CD4-positive, alpha-beta memory T cell (primary cell): ENCODE results near the gene VARS1. TPM values are rescaled to one million over a fixed set of nuclear protein-coding genes. Genes with fewer than 3 reads are reported as not detected.
"Not testable (repeated sequence)": the region's sequence is repeated elsewhere in the genome, so short reads cannot be mapped to it uniquely, and the experiment has no call there.

Source experiments
- CTCF ChIA-PET: fragments of 350-600 bp; sonication (Branson Sonifier 250); formaldehyde crosslinking; loops from one replicate; lab custom pipeline; 2021; ENCODE audit warnings: inconsistent platforms; ENCODE audit not compliant: partially characterized antibody; lab: Charles Lee
- POLR2A ChIA-PET: fragments of 350-600 bp; sonication (Branson Sonifier 250); formaldehyde crosslinking; loops from one replicate; lab custom pipeline; 2021; ENCODE audit not compliant: partially characterized antibody; lab: Charles Lee
- DNase-seq, 5 donors: peaks; one replicate each; pipeline versions ENCODE4 v3.0.0 to v3.0.0-alpha.2; 2020 to 2022; ENCODE audit warnings: mixed read lengths in 1 of 5
- H3K27ac ChIP-seq: one replicate; pipeline ENCODE4 v1.7.0; 2013; ENCODE audit warnings: low read depth, low read length
- H3K27me3 ChIP-seq: 2 replicates; pipeline ENCODE4 v1.7.0; 2013; ENCODE audit warnings: mild to moderate bottlenecking, low read length, moderate library complexity; ENCODE audit not compliant: insufficient read depth
- H3K36me3 ChIP-seq: 2 replicates; pipeline ENCODE4 v1.7.0; 2013; ENCODE audit warnings: mild to moderate bottlenecking, low read length, moderate library complexity; ENCODE audit not compliant: insufficient read depth
- H3K4me1 ChIP-seq: 2 replicates; pipeline ENCODE4 v1.7.0; 2013; ENCODE audit warnings: mild to moderate bottlenecking, low read length, moderate library complexity; ENCODE audit not compliant: insufficient read depth
- H3K4me3 ChIP-seq, 2 donors: one replicate each; pipeline ENCODE4 v1.7.0; 2013; ENCODE audit warnings: low read length in 2 of 2, mild to moderate bottlenecking in 1 of 2
- H3K9me3 ChIP-seq, 2 donors: one replicate each; pipeline ENCODE4 v1.7.0; 2013; ENCODE audit warnings: low read length in 2 of 2, control low read depth in 1 of 2; ENCODE audit not compliant: control insufficient read depth in 1 of 2
- H3K27ac Mint-ChIP-seq, 7 donors: one replicate each; pipeline ENCODE4 v1.8.0; 2020 to 2021; ENCODE audit warnings: mixed read lengths in 7 of 7, mild to moderate bottlenecking in 6 of 7, inconsistent platforms in 3 of 7, moderate library complexity in 3 of 7
- H3K27me3 Mint-ChIP-seq, 2 donors: one replicate each; pipeline ENCODE4 v1.8.0; 2020 to 2021; ENCODE audit warnings: mixed read lengths in 2 of 2
- H3K36me3 Mint-ChIP-seq, 2 donors: one replicate each; pipeline ENCODE4 v1.8.0; 2020 to 2021; ENCODE audit warnings: mixed read lengths in 2 of 2, inconsistent platforms in 1 of 2, mild to moderate bottlenecking in 1 of 2
- H3K4me1 Mint-ChIP-seq, 4 donors: one replicate each; pipeline ENCODE4 v1.8.0; 2020 to 2021; ENCODE audit warnings: mixed read lengths in 4 of 4, mild to moderate bottlenecking in 1 of 4
- H3K4me3 Mint-ChIP-seq, 8 donors: one replicate each; pipeline ENCODE4 v1.8.0; 2020 to 2021; ENCODE audit warnings: mixed read lengths in 8 of 8, mild to moderate bottlenecking in 7 of 8, moderate library complexity in 6 of 8, inconsistent platforms in 3 of 8
- H3K9me3 Mint-ChIP-seq, 8 donors: one replicate each; pipeline ENCODE4 v1.8.0; 2020 to 2021; ENCODE audit warnings: mixed read lengths in 8 of 8, mild to moderate bottlenecking in 5 of 8, inconsistent platforms in 3 of 8, moderate library complexity in 1 of 8
- intact Hi-C: fragments of 100-400 bp; cut with micrococcal nuclease; formaldehyde crosslinking; loops from one replicate; pipeline ENCODE4 v1.15.1; 2023
- polyA plus RNA-seq, 2 donors: library from polyadenylated mRNA; unstranded; fragments of 300-500 nt; fragmentation: Illumina TruSeq; gene quantifications; one replicate each; pipeline ENCODE4 v1.2.3, GENCODE V29; 2021
- total RNA-seq, 2 experiments: library from RNA; stranded (reverse); gene quantifications; one replicate each; pipeline ENCODE4 v1.2.3, GENCODE V29; 2021

The VARS1 gene
- total and polyA plus RNA-seq, 4 experiments from 2014 or later: 39.6 to 46.8 (median 44.7) TPM

DNA sequence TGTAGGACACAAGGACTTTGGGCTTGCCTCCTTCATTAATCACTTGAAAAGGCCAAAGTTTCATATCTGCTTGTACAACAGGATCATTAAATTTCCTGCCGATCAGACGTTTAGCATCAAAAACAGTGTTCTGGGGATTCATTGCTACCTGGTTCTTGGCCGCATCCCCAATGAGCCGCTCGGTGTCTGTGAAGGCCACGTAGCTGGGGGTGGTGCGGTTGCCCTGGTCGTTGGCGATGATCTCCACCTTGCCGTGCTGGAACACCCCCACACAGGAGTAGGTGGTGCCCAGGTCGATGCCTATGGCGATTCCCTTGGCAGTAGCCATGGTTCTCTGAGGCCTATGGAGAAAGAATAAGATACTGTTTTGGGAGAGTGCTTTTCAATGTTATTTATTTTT lies 16.1 kb upstream of the VARS1 start:
- H3K27ac ChIP-seq: no peak overlapping the region
- intact Hi-C loops: no loop called here
- peaks cover 33% of the 10 kb centered on the region for H3K4me1 ChIP-seq
- no peak for DNase-seq
- Mint-ChIP-seq H3K36me3 (peaks cover 22 to 38% of the 10 kb centered on the region in 2 donors), H3K4me3 (peak overlapping the region in 5 of 8 donors; percentile 57 to 96 (median 80)), H3K27me3 (no peaks in the 10 kb centered on the region), H3K9me3 (peaks cover 0 to 2% (median 0%) of the 10 kb centered on the region in 8 donors), H3K27ac (peak overlapping the region in 5 of 7 donors; percentile 17 to 94 (median 72)), H3K4me1 (peaks cover 21 to 54% (median 33%) of the 10 kb centered on the region in 4 donors)
- H3K9me3 ChIP-seq: no peaks in the 10 kb centered on the region
- ChIA-PET CTCF (interaction anchor here (0.9 to 1.4 kb wide), 3 partner anchors 13 to 100 kb away, joined by 3 to 4 read pairs (median 3); no protein-coding TSS in a partner anchor), POLR2A (interaction anchor here (0.6 to 5.7 kb wide), 5 partner anchors 12 to 312 kb away, joined by 3 to 73 read pairs (median 6); partner anchors contain the start of genes HSPA1B and VARS1)
- no peak overlapping the region for H3K4me3 ChIP-seq
- peaks cover 16% of the 10 kb centered on the region for H3K36me3 ChIP-seq
- H3K27me3 ChIP-seq: no peaks in the 10 kb centered on the region

DNA sequence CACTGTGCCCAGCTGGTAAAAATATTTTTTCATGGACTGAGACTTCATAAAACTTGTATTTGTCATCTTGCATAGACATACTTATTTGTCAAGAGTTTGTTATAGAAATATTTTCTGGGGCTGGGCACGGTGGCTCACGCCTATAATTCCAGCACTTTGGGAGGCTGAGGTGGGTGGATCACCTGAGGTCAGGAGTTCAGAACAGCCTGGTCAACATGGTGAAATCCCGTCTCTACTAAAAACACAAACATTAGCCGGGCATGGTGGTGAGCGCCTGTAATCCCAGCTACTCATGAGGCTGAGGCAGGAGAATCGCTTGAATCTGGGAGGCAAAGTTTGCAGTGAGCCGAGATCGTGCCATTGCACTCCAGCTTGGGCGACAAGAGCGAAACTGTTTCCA lies 13.0 kb upstream of the VARS1 start:
- peaks cover 22 to 45% of the 10 kb centered on the region in 2 donors for H3K36me3 Mint-ChIP-seq
- POLR2A ChIA-PET: interaction anchor here (4.0 to 6.2 kb wide), 3 partner anchors 9 to 71 kb away, joined by 32 to 93 read pairs (median 63); partner anchors contain the start of genes CLIC1, MSH5 and VARS1
- intact Hi-C loops, H3K9me3 Mint-ChIP-seq, H3K27me3 Mint-ChIP-seq, H3K4me3 Mint-ChIP-seq, DNase-seq, H3K27me3 ChIP-seq, H3K27ac ChIP-seq, H3K9me3 ChIP-seq, H3K4me3 ChIP-seq: not testable (repeated sequence)
- Histone ChIP-seq H3K36me3 (peaks cover 16% of the 10 kb centered on the region), H3K4me1 (peaks cover 42% of the 10 kb centered on the region)
- CTCF ChIA-PET: interaction anchor here (1.2 to 3.7 kb wide), 3 partner anchors 9 to 13 kb away, joined by 3 to 12 read pairs (median 4); partner anchors contain the start of gene VARS1
- peak overlapping the region in 1 of 7 donors; percentile 43 for H3K27ac Mint-ChIP-seq
- peaks cover 23 to 48% (median 37%) of the 10 kb centered on the region in 4 donors for H3K4me1 Mint-ChIP-seq

DNA sequence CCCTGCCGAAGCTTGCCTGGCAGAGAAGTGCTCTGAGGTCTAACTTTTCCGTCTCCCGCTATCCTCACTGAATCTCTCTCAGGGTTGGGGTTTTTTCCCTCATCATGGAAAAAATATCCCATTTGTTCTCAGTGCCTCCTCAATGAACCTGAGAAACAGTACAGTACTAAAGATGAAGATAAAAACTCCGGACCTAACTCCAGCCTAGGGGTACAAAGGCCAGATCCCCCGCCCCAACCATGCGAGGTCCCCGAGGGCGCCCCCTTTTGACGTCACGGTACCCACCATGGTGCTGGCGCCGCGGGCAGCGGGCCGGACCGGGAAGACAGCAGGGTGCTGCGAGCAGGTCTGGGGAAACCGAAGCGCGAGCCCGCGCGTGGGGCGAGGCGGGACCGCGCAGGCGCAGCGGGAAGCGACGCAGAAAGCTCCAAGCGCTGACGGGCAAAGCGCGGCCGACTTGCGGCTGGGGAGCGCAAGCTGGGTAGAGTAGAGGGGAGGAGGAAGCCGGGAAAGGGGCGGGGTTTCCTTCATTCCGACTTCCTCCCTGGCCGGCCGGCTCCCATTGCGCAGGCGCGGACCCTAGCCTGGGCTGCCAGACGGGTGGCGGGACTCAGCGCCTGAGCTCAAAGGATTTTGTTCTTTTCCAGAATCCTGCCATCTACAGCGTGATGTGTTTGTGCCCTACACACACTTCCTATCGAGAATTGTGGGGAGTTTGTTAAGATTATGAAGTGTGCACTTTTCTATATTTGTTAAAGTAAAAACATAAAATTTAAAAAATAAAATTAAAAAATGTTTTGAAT lies 11.1 kb upstream of the VARS1 start, which contains the start of gene LSM2:
LSM2 (minus strand) TSS at position 497 of the 803 bp plus-strand sequence; CDS start at position 288, 209 bp downstream.
- peak within 1 kb of the TSS; percentile 80 for H3K27ac ChIP-seq
- H3K27ac Mint-ChIP-seq: peak within 1 kb of the TSS; percentile 89 to 97 (median 93)
- H3K27me3 ChIP-seq: no peaks in the 10 kb centered on the region
- peaks cover 16% of the 10 kb centered on the region for H3K36me3 ChIP-seq
- H3K36me3 Mint-ChIP-seq: peaks cover 23 to 41% of the 10 kb centered on the region in 2 donors
- ChIA-PET CTCF (interaction anchor here (0.6 to 3.7 kb wide), 14 partner anchors 8 to 142 kb away, joined by 3 to 20 read pairs (median 7); partner anchors contain the start of genes CLIC1, GPANK1, HSPA1A and HSPA1L), POLR2A (interaction anchor here (0.7 to 6.2 kb wide), 30 partner anchors 8 to 609 kb away, joined by 3 to 93 read pairs (median 6); partner anchors contain the start of genes ABHD16A, BAG6, CLIC1 and CSNK2B)
- H3K27me3 Mint-ChIP-seq: no peaks in the 10 kb centered on the region
- H3K9me3 Mint-ChIP-seq: no peaks in the 10 kb centered on the region
- peak; percentile 97 to 98 (median 97) for DNase-seq
- intact Hi-C loops: loop anchor here (1.0 kb wide), 1 partner anchor 11 kb away; the partner anchor contains the start of gene VARS1
- peaks cover 11 to 37% (median 27%) of the 10 kb centered on the region in 4 donors for H3K4me1 Mint-ChIP-seq
- H3K9me3 ChIP-seq: no peaks in the 10 kb centered on the region
- H3K4me3 ChIP-seq: peak within 1 kb of the TSS; percentile 84 to 89
- H3K4me3 Mint-ChIP-seq: peak within 1 kb of the TSS; percentile 86 to 97 (median 90)
- H3K4me1 ChIP-seq: peaks cover 23% of the 10 kb centered on the region

DNA sequence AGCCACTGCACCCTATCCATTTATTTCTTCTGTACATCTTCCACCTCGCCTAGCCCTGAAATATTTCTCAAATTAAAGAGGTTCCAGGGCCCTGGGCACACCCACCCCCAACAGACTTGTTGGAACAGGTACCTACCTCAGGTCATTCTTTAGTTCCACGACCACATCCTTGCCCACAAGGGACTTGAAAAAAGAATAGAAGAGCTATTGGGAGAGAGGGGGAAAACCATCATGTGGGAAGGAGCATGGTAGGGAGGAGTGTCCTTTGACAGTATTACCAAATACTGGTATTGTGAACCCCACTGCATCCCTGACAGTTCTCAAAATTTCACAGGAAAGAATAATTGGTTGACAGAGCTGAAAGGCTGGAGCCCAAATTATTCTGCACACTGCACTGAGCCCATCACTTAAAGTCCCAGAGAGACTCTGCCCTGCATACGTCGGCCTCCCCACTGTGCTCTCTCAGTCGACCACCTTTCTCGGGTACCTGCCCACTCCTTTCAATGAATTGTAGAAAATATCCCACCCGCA lies 10.5 kb upstream of the VARS1 start:
- Mint-ChIP-seq H3K9me3 (no peaks in the 10 kb centered on the region), H3K4me1 (peaks cover 11 to 33% (median 27%) of the 10 kb centered on the region in 4 donors), H3K36me3 (peaks cover 20 to 41% of the 10 kb centered on the region in 2 donors), H3K4me3 (peak overlapping the region; percentile 86 to 97 (median 90)), H3K27ac (peak overlapping the region; percentile 89 to 97 (median 93)), H3K27me3 (no peaks in the 10 kb centered on the region)
- H3K36me3 ChIP-seq: peaks cover 11% of the 10 kb centered on the region
- H3K4me1 ChIP-seq: peaks cover 22% of the 10 kb centered on the region
- peak overlapping the region; percentile 84 to 89 for H3K4me3 ChIP-seq
- intact Hi-C loops: loop anchor here (1.0 kb wide), 1 partner anchor 11 kb away; the partner anchor contains the start of gene VARS1
- peak overlapping the region; percentile 80 for H3K27ac ChIP-seq
- no peaks in the 10 kb centered on the region for H3K9me3 ChIP-seq
- no peak for DNase-seq
- ChIA-PET CTCF (interaction anchor here (1.1 to 3.7 kb wide), 8 partner anchors 10 to 75 kb away, joined by 5 to 20 read pairs (median 10); partner anchors contain the start of genes CLIC1 and VARS1), POLR2A (interaction anchor here (0.6 to 6.2 kb wide), 22 partner anchors 9 to 609 kb away, joined by 3 to 93 read pairs (median 6); partner anchors contain the start of genes ABHD16A, BAG6, CLIC1 and CSNK2B)
- no peaks in the 10 kb centered on the region for H3K27me3 ChIP-seq

DNA sequence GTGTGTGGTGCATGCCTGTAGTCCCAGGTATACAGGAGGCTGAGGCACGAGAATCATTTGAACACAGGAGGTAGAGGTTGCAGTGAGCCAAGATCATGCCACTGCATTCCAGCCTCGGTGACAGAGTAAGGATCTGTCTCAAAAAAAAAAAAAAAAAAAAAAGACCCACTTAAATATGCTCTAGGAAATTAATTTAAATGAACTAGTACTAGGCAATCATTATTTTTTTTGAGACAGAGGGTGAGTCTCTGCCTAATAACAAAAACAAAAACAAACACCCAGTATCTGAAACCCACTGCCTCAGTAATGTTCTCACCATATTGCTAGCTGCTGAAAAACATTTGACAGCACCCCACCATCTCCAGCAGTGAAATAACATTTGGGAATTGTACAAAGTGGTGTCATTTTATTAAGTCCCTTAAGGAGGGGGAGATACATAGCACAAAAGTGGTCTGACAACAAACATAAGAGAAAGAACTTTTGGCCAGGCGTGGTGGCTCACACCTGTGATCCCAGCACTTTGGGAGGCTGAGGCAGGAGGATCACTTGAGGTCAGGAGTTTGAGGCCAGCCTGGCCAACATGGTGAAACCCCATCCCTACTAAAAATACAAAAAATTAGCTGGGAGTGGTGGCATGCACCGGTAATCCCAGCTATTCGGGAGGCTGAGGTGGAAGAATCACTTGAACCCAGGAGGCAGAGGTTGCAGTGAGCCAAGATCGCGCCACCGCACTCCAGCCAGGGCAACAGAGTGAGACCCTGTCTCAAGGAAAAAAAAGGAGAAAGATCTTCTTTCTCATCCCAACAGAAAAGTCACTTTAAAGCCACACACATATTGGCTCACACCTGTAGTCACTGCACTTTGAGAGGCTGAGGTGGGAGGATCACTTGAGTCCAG lies 5.7 kb upstream of the VARS1 start:
- H3K27ac ChIP-seq, H3K4me3 Mint-ChIP-seq, H3K27me3 ChIP-seq, H3K9me3 Mint-ChIP-seq, H3K4me3 ChIP-seq, DNase-seq, H3K9me3 ChIP-seq, H3K36me3 ChIP-seq, intact Hi-C loops, H3K27me3 Mint-ChIP-seq: not testable (repeated sequence)
- CTCF ChIA-PET: interaction anchor here (2.2 kb wide), 1 partner anchor 12 kb away, joined by 5 read pairs; no protein-coding TSS in a partner anchor
- POLR2A ChIA-PET: interaction anchor here (0.9 to 6.5 kb wide), 2 partner anchors 12 to 61 kb away, joined by 3 to 73 read pairs; partner anchors contain the start of genes HSPA1A and HSPA1L
- Mint-ChIP-seq H3K4me1 (peaks cover 18 to 47% (median 29%) of the 10 kb centered on the region in 4 donors), H3K27ac (peak overlapping the region in 1 of 7 donors; percentile 22), H3K36me3 (peaks cover 5 to 15% of the 10 kb centered on the region in 2 donors)
- peaks cover 40% of the 10 kb centered on the region for H3K4me1 ChIP-seq

DNA sequence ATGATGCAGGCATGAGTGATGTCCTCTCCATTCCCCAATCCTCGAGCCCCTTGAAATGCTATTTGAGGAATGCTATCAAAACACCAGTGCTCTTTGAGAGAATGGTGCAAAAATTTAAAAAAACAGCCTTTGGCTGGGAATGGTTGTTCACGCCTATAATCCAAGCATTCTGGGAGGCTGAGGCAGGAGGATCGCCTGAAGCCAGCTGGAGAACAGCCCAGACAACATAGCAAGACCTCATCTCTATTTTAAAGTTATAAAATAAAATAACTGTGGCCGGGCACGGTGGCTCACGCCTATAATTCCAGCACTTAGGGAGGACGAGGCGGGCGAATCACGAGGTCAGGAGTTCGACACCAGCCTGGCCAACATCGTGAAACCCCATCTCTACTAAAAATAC lies 4.2 kb upstream of the VARS1 start:
- intact Hi-C loops: no loop called here
- no peak overlapping the region for H3K27ac Mint-ChIP-seq

More for the DNA sequence above, 4.2 kb upstream of the VARS1 start:
- Histone ChIP-seq H3K9me3 (no peaks in the 10 kb centered on the region), H3K4me1 (peaks cover 35% of the 10 kb centered on the region), H3K36me3 (no peaks in the 10 kb centered on the region), H3K4me3 (no peak overlapping the region), H3K27ac (no peak overlapping the region), H3K27me3 (no peaks in the 10 kb centered on the region)
- CTCF ChIA-PET: interaction anchor here (0.8 to 3.1 kb wide), 6 partner anchors 12 to 71 kb away, joined by 3 to 14 read pairs (median 4); partner anchors contain the start of genes DDAH2, HSPA1A and HSPA1L
- no peak for DNase-seq
- POLR2A ChIA-PET: interaction anchor here (0.8 to 6.5 kb wide), 2 partner anchors 13 to 160 kb away, joined by 3 to 73 read pairs; partner anchors contain the start of genes HSPA1A and HSPA1L
- H3K27me3 Mint-ChIP-seq: no peaks in the 10 kb centered on the region
- no peak overlapping the region for H3K4me3 Mint-ChIP-seq
- H3K4me1 Mint-ChIP-seq: peaks cover 14 to 45% (median 27%) of the 10 kb centered on the region in 4 donors
- no peaks in the 10 kb centered on the region for H3K9me3 Mint-ChIP-seq
- H3K36me3 Mint-ChIP-seq: peaks cover 5 to 15% of the 10 kb centered on the region in 2 donors
